Metanephros (tissue), 1 donor: Measurements from ENCODE around the gene KLHDC3. TPM values are rescaled to one million over a fixed set of nuclear protein-coding genes. Genes with fewer than 3 reads are reported as not detected.

Experiments used
- total RNA-seq: library from RNA; depleted of rRNA; stranded (reverse); fragments of >200 nt; gene quantifications from one replicate; pipeline ENCODE4 v1.2.3, GENCODE V29; 2014

The KLHDC3 gene, protein sequence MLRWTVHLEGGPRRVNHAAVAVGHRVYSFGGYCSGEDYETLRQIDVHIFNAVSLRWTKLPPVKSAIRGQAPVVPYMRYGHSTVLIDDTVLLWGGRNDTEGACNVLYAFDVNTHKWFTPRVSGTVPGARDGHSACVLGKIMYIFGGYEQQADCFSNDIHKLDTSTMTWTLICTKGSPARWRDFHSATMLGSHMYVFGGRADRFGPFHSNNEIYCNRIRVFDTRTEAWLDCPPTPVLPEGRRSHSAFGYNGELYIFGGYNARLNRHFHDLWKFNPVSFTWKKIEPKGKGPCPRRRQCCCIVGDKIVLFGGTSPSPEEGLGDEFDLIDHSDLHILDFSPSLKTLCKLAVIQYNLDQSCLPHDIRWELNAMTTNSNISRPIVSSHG
- 119 TPM for total RNA-seq

DNA sequence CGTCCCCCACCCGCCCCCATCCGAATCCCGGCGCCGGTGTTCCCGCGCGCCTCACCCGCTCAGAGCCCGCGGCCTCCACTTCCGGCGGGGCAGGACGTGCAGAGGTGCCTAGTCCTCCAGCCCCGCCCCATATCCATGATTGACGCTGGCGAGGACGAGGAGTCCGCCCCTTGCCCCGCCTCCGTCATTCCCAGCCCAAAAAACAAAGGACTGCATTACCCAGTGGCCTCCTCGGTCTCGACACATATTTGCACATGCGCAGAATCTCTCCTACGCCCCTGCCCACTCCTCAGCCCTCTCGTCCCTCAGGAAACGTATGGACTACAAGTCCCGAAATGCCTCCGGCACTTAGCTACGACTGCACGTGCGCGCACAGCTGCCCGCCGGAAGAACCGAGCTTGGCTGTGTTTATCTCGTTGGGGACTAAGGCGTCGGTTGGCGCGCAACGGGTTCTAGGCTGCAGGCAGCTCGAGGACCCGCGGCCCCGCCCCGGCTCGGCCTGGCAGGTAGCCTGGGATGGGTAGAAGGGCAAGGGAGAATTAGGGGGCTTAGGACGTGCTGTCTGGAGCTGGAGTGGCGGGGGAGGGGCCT is at the start of gene KLHDC3, which contains the start of gene MEA1:
TSS of gene KLHDC3 (plus strand) at position 407 of the 591 bp plus-strand sequence. CDS start 2,944 bp downstream, outside the sequence.
TSS of gene MEA1 (minus strand) at position 104 of the 591 bp plus-strand sequence. CDS start 133 bp downstream, outside the sequence.

DNA sequence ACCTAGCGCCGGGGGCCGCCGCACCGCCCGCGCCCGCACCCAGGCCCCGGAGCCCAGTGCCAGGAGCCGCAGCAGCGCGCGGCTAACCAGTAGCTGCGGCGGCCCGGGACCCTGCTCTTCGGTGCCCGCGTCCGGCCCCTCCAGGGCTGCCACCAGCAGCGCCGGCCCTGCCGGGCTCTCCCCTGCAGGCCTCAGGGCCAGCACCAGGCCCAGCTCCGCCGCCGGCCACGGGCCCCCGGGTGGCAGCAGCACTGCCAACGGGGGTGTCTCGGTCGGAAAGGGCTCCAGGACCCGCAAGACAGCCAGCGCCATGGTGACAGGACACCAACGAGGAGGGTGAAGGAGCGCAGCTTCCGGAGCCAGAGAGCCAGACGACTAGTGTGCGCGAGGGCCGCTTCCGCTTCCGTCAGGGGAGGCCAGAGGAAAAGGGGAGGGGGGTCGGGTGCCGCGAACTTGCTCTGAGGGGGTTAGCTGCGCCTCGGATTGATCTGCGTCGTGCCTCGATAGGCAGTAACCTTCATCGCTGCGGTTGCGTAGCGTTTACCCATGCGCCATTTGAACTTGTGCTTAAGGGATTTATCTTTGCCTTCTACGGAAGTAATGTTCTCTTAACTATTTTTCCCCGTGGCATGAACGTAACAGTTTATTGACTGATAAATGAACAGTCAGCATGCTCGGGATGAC is 35.1 kb upstream of the KLHDC3 start, which contains the start of gene PEX6:
TSS of gene PEX6 (minus strand) at position 343 of the 684 bp plus-strand sequence. CDS start at position 312, 31 bp downstream.

DNA sequence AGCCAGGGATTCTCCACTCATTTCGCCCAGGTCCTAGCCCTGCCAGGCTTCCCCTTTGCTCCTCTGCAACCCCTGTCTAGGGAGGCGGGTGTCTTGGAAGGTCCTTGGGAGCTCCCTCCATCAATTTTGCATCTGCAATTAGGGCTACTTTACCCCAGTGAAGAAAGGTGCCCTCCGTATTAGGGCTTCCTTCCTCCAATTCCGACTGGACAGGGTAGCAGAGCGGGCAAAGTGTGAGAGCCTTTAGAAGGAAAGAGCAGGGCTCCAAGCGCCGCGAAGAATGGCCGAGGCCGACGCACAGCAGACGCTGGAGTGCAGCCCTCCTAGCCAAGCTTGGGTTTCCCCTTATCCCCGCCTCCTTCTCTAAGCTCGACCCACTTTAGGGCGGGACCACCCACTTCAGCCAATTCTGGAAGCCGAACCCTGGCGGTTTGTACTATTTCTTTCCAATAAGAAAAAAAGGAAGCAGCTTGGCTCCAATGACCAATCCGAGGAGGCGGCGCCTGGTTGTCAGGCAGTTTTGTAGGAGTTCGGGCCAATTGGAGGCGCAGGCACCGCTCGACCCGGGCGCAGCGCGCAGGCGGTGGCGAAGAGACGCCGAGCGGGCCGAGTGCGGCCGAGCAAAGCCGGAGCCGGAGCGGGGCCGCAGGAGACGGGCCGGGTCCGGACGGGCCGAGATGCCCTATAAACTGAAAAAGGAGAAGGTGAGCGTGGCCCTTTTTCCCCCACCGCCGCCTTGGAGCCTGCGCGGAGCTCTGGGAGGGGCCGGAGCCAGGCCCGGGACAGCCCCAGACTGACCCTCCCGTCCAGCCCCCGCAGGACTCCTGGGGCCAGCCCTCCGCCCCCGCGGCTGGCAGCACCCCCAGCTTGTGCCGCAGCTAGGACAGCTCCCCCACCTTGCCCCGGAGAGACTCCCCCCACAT is 29.8 kb upstream of the KLHDC3 start, which contains the start of gene PPP2R5D:
TSS of gene PPP2R5D (plus strand) at position 570 of the 923 bp plus-strand sequence. CDS start at position 678, 108 bp downstream.

DNA sequence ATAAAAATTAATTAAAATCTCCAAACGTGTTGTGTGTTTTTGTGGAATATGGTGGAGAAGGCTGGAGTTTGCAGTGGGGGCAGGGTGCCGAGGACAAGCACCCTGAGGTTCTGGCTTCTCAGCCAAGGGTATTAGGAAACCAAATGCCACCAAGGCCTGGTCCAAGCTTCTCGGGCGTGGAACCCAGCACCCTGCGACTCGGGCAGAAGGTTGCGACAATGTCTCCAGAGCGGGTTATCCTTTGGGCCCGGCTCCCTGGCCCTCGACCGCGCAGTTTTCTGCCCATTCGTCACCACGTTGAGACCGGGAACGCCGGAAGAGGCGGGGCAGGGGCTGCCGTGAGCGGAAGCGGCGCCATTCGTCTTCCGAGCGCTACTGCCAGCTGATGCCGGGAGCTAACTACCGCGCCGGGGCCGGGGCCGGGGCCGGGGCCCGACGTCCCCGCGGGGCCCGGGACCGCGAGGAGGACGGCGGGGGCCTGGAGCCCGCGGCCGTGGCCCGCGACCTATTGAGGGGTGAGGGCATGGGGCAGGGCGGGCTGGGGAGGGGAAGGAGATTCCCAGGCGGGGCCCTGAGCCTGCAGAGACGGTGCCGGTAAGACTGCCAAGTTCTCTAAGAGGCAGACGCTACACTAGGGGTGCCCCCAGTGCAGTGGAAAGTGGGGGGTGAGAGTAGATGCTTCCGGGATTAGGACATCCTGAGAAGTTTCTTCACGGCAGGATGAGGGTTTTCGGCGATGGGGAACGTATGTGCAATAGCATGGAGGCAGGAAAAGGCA is 7.4 kb downstream of the KLHDC3 start, which contains the start of gene RRP36:
TSS of gene RRP36 (plus strand) at position 354 of the 778 bp plus-strand sequence. CDS start at position 386, 32 bp downstream.

DNA sequence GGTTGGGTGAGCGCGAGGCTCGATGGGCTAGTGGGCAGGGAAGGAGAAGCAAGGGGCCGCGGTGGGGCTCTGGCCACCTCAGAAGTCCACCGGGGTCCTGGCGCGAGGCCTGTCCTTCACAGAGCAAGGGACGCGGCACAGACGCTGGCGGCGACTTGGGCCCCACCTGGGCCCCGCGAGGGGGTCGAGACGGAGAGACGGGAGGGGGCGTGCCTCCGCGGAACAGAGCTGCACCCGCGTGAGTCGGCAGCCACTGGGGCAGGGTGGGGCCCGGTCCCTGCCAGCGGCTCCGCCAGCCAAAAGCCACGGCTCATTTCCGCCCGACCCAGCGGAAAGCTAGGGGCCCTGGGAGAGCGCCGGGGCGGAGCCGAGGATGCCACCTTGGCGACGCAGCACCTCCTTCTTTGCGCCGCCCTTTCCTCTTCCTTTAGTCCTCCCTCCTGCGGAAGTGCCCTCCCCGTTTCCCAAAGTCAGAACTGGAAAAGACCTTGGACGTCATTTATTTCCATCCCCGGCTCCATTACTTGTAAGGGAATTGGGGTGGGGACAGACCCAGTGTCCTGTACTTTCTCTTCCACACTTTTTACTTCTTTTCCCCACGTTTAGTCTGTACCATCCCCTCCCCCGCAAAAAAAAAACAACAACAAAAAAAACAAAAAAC is 39.6 kb downstream of the KLHDC3 start, which contains the start of gene CUL7:
TSS of gene CUL7 (minus strand) at position 307 of the 661 bp plus-strand sequence. CDS start 1,063 bp downstream, outside the sequence.

DNA sequence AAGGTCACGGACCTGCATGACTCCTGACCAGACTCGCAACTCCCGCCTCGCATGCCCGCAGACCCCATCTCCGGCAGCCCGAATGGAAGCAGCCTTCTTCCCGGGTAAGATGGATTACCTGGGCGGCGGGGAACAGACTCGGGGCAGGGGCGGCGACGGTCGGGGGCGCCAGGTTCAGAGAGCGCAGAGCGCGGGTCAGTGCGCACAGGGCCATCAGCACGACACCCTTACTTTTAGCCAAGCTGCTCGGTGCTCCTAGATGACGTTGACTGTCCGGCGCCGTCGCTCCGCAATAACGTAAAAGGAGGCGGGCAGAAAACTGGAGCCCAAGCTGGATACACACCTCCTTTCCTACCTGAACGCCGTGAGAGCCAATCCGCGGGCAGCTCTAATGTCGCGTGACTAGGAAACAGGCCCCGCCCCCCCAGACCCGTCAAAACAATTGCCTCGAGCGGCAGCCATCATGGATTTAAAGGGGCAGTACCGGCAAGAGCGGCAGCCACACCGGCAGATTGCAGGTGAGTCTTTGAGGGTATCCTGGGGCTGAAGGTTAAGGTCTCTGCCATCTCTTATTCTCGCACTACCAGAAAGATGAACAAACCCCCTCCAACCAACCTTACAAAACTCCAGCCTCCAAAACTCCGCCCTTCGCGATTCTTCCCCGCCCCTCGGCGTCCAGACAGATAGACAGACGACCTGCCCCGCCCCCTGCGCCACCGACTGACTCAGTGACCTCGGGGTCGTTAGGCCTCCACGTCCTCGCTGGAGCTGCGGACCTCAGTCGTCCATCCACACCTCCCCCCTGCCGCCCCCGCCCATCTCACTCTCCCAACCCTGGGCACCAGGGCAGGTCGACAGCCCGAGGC is 45.4 kb downstream of the KLHDC3 start, which contains the start of the genes KLC4 and MRPL2:
TSS of gene KLC4 (plus strand) at position 464 of the 866 bp plus-strand sequence. CDS start 1,705 bp downstream, outside the sequence.
TSS of gene MRPL2 (minus strand) at position 267 of the 866 bp plus-strand sequence. CDS start at position 214, 53 bp downstream.

Other genes with a start within 250 kb of the KLHDC3 start
- 13.4 TPM for gene BICRAL, start 232.2 kb upstream of the KLHDC3 start, total RNA-seq
- 89.2 TPM for gene RPL7L1, start 134.6 kb upstream of the KLHDC3 start, total RNA-seq
- 0.82 TPM for gene PTCRA, start 98.2 kb upstream of the KLHDC3 start, total RNA-seq
- gene CNPY3, start 84.8 kb upstream of the KLHDC3 start, total RNA-seq, result 41.0 TPM
- gene GNMT, start 53.5 kb upstream of the KLHDC3 start, total RNA-seq, result 0.76 TPM
- 30.1 TPM for gene PEX6, start 35.1 kb upstream of the KLHDC3 start, total RNA-seq
- gene PPP2R5D, start 29.7 kb upstream of the KLHDC3 start, total RNA-seq, result 37.3 TPM
- 51.4 TPM for gene MEA1, start 303 bp upstream of the KLHDC3 start, total RNA-seq
- gene RRP36, start 7.4 kb downstream of the KLHDC3 start, total RNA-seq, result 34.7 TPM
- 40.5 TPM for gene CUL7, start 39.6 kb downstream of the KLHDC3 start, total RNA-seq
- gene MRPL2, start 45.2 kb downstream of the KLHDC3 start, total RNA-seq, result 23.5 TPM
- 43.6 TPM for gene KLC4, start 45.4 kb downstream of the KLHDC3 start, total RNA-seq
- 252 TPM for gene PTK7, start 62.1 kb downstream of the KLHDC3 start, total RNA-seq
- 25.5 TPM for gene SRF, start 157.0 kb downstream of the KLHDC3 start, total RNA-seq
- 46.2 TPM for gene CUL9, start 167.9 kb downstream of the KLHDC3 start, total RNA-seq
- gene DNPH1, start 215.2 kb downstream of the KLHDC3 start, total RNA-seq, result 64.1 TPM
- 0.29 TPM for gene TTBK1, start 229.2 kb downstream of the KLHDC3 start, total RNA-seq